ENCODE data around the gene LHPP.

The LHPP gene

GRCh38 chr10:124448696-124449169, 12.9 kb upstream of the LHPP start:
- Histone ChIP-seq H4K91ac (ENCODE audit: low read depth, low read length, poor library complexity) (no peak overlapping the region), H3K4me1 (ENCODE audit: control insufficient read depth in 2 of 2, insufficient read depth in 1 of 2, low read depth in 1 of 2, low read length in 2 of 2) (peaks cover 16 to 18% of the 10 kb centered on the region in 2 donors), H3K14ac (ENCODE audit: low read length) (no peak overlapping the region), H2BK120ac (ENCODE audit: low read depth, low read length) (no peak overlapping the region), H3K27ac (replicated peaks; ENCODE audit: low read length) (no peak overlapping the region), H3K9ac (ENCODE audit: low read depth, low read length, poor library complexity) (no peak overlapping the region), H3K79me1 (ENCODE audit: low read depth, low read length) (no peaks in the 10 kb centered on the region), H3K23ac (ENCODE audit: low read depth, low read length, poor library complexity) (no peak overlapping the region), H4K8ac (ENCODE audit: low read depth, low read length) (no peak overlapping the region), H2AFZ (ENCODE audit: low read length) (peak overlapping the region; percentile 80), H2AK5ac (ENCODE audit: low read depth, low read length) (no peak overlapping the region), H3K4me3 (ENCODE audit: low read length in 2 of 2) (no peak overlapping the region), H3K4me2 (ENCODE audit: insufficient read depth, low read length, poor library complexity, severe bottlenecking) (peak overlapping the region; percentile 97), H3K18ac (ENCODE audit: low read length) (no peak overlapping the region), H2BK5ac (ENCODE audit: low read length) (no peak overlapping the region), H2BK12ac (ENCODE audit: low read length) (no peak overlapping the region), H3K9me3 (replicated peaks in 1 of 2; ENCODE audit: control insufficient read depth in 2 of 2, insufficient read depth in 1 of 2, low read depth in 1 of 2, low read length in 2 of 2) (no peaks in the 10 kb centered on the region), H3K4ac (ENCODE audit: low read length) (no peak overlapping the region), H3K27me3 (ENCODE audit: control insufficient read depth in 3 of 3, insufficient read depth in 3 of 3, low read depth in 1 of 3, low read length in 3 of 3) (peaks cover 27 to 95% (median 59%) of the 10 kb centered on the region in 3 experiments), H2BK15ac (ENCODE audit: low read length) (no peak overlapping the region), H3K36me3 (replicated peaks in 1 of 2; ENCODE audit: control insufficient read depth in 2 of 2, insufficient read depth in 2 of 2, low read length in 2 of 2) (no peaks in the 10 kb centered on the region)
- no CpG with 5 or more reads among the region's 26 CpGs for WGBS, 2 donors (ENCODE audit: extremely low coverage in 2 of 2, insufficient read length in 2 of 2, insufficient replicate concordance in 1 of 2)
- no peak for DNase-seq (ENCODE audit: low spot score)

GRCh38 chr10:124449170-124450011, 12.2 kb upstream of the LHPP start:
- no CpG with 5 or more reads among the region's 59 CpGs for WGBS, 2 donors (ENCODE audit: extremely low coverage in 2 of 2, insufficient read length in 2 of 2, insufficient replicate concordance in 1 of 2)
- no peaks in the 10 kb centered on the region for H3K36me3 ChIP-seq (replicated peaks in 1 of 2; ENCODE audit: control insufficient read depth in 2 of 2, insufficient read depth in 2 of 2, low read length in 2 of 2)
- H2BK12ac ChIP-seq (ENCODE audit: low read length) = no peak overlapping the region
- H3K4me3 ChIP-seq (ENCODE audit: low read length in 2 of 2) = peak overlapping the region; percentile 30 to 73
- H3K18ac ChIP-seq (ENCODE audit: low read length) = peak overlapping the region; percentile 78
- H3K23ac ChIP-seq (ENCODE audit: low read depth, low read length, poor library complexity) = peak overlapping the region; percentile 63
- peaks cover 27 to 95% (median 59%) of the 10 kb centered on the region in 3 experiments for H3K27me3 ChIP-seq (ENCODE audit: control insufficient read depth in 3 of 3, insufficient read depth in 3 of 3, low read depth in 1 of 3, low read length in 3 of 3)
- H3K9me3 ChIP-seq (replicated peaks in 1 of 2; ENCODE audit: control insufficient read depth in 2 of 2, insufficient read depth in 1 of 2, low read depth in 1 of 2, low read length in 2 of 2) = no peaks in the 10 kb centered on the region
- DNase-seq (ENCODE audit: low spot score) = no peak
- no peak overlapping the region for H2BK5ac ChIP-seq (ENCODE audit: low read length)
- H3K4ac ChIP-seq (ENCODE audit: low read length) = no peak overlapping the region
- peak overlapping the region; percentile 97 for H3K4me2 ChIP-seq (ENCODE audit: insufficient read depth, low read length, poor library complexity, severe bottlenecking)
- peak overlapping the region; percentile 80 for H2AFZ ChIP-seq (ENCODE audit: low read length)
- H4K8ac ChIP-seq (ENCODE audit: low read depth, low read length) = no peak overlapping the region
- H3K4me1 ChIP-seq (ENCODE audit: control insufficient read depth in 2 of 2, insufficient read depth in 1 of 2, low read depth in 1 of 2, low read length in 2 of 2) = peaks cover 16 to 18% of the 10 kb centered on the region in 2 donors
- no peak overlapping the region for H3K27ac ChIP-seq (replicated peaks; ENCODE audit: low read length)
- no peak overlapping the region for H2BK120ac ChIP-seq (ENCODE audit: low read depth, low read length)
- peak overlapping the region; percentile 91 for H2BK15ac ChIP-seq (ENCODE audit: low read length)
- H4K91ac ChIP-seq (ENCODE audit: low read depth, low read length, poor library complexity) = no peak overlapping the region
- peak overlapping the region; percentile 63 for H3K9ac ChIP-seq (ENCODE audit: low read depth, low read length, poor library complexity)
- no peak overlapping the region for H3K14ac ChIP-seq (ENCODE audit: low read length)
- no peaks in the 10 kb centered on the region for H3K79me1 ChIP-seq (ENCODE audit: low read depth, low read length)
- peak overlapping the region; percentile 22 for H2AK5ac ChIP-seq (ENCODE audit: low read depth, low read length)

DNA sequence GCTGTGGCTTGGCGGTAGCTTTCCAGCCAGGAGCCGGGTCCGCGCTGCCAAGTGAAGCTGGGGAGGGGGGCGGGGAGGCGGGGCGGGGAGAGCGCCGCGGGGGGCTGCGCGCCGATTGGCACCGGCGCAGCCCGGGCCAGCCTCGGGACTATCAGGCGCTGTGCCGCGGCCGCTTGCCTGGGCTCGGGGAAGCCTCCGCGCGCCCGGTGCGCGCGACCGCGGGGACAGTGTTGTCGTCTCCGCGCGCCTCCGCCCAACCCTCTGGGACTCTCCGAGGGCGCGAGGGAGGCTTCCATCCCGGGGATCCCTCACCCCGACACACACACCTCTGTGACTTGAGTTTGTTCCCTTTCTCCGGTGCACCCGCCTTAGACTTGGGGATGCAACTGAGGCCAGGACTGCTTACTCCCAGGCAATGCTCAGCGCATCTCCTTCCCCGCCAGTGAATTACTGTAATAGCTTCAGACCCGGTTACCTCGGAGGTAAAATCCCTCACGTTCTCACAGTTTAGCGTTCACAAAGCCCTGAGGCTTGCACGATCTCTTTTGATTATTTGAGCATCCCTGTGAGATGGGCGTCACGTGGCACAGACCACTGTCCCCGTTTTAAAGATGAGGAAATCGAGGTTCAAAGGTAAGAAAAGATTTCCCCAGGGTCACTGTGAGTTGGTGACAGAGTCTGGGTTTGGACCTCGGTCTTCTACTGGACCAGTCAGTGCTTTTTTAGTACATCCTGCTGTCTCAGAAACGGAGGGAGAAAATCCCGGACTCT, 11.4 kb upstream of the LHPP start, which contains the start of gene NKX1-2:
Gene NKX1-2 (minus strand): TSS at position 24 of the 771 bp plus-strand sequence. CDS start 92 bp downstream, outside the sequence.
- Histone ChIP-seq H3K27me3 (ENCODE audit: control insufficient read depth in 3 of 3, insufficient read depth in 3 of 3, low read depth in 1 of 3, low read length in 3 of 3) (peaks cover 27 to 94% (median 58%) of the 10 kb centered on the region in 3 experiments), H2BK12ac (ENCODE audit: low read length) (no peak within 1 kb of the TSS), H3K4ac (ENCODE audit: low read length) (no peak within 1 kb of the TSS), H3K36me3 (replicated peaks in 1 of 2; ENCODE audit: control insufficient read depth in 2 of 2, insufficient read depth in 2 of 2, low read length in 2 of 2) (no peaks in the 10 kb centered on the region), H2BK15ac (ENCODE audit: low read length) (peak within 1 kb of the TSS; percentile 91), H3K79me1 (ENCODE audit: low read depth, low read length) (no peaks in the 10 kb centered on the region), H3K4me3 (ENCODE audit: low read length in 2 of 2) (peak within 1 kb of the TSS; percentile 30 to 73), H3K27ac (replicated peaks; ENCODE audit: low read length) (no peak within 1 kb of the TSS), H3K14ac (ENCODE audit: low read length) (no peak within 1 kb of the TSS), H3K4me1 (ENCODE audit: control insufficient read depth in 2 of 2, insufficient read depth in 1 of 2, low read depth in 1 of 2, low read length in 2 of 2) (peaks cover 16 to 18% of the 10 kb centered on the region in 2 donors), H3K9ac (ENCODE audit: low read depth, low read length, poor library complexity) (peak within 1 kb of the TSS; percentile 63), H4K91ac (ENCODE audit: low read depth, low read length, poor library complexity) (no peak within 1 kb of the TSS), H2AFZ (ENCODE audit: low read length) (peak within 1 kb of the TSS; percentile 80), H4K8ac (ENCODE audit: low read depth, low read length) (no peak within 1 kb of the TSS), H3K9me3 (replicated peaks in 1 of 2; ENCODE audit: control insufficient read depth in 2 of 2, insufficient read depth in 1 of 2, low read depth in 1 of 2, low read length in 2 of 2) (no peaks in the 10 kb centered on the region), H2BK120ac (ENCODE audit: low read depth, low read length) (no peak within 1 kb of the TSS), H2AK5ac (ENCODE audit: low read depth, low read length) (peak within 1 kb of the TSS; percentile 22), H3K4me2 (ENCODE audit: insufficient read depth, low read length, poor library complexity, severe bottlenecking) (peak within 1 kb of the TSS; percentile 97), H3K18ac (ENCODE audit: low read length) (peak within 1 kb of the TSS; percentile 78), H3K23ac (ENCODE audit: low read depth, low read length, poor library complexity) (peak within 1 kb of the TSS; percentile 63), H2BK5ac (ENCODE audit: low read length) (no peak within 1 kb of the TSS)
- WGBS, 2 donors (ENCODE audit: extremely low coverage in 2 of 2, insufficient read length in 2 of 2, insufficient replicate concordance in 1 of 2) = no CpG with 5 or more reads among the region's 57 CpGs
- peak; percentile 63 for DNase-seq (ENCODE audit: low spot score)

- DNase-seq (ENCODE audit: low spot score) = no peak
- no peak overlapping the region for H2BK12ac ChIP-seq (ENCODE audit: low read length)
- no peak overlapping the region for H3K14ac ChIP-seq (ENCODE audit: low read length)
- H4K91ac ChIP-seq (ENCODE audit: low read depth, low read length, poor library complexity) = no peak overlapping the region
- H2BK15ac ChIP-seq (ENCODE audit: low read length) = no peak overlapping the region
- H3K27me3 ChIP-seq (ENCODE audit: control insufficient read depth in 3 of 3, insufficient read depth in 3 of 3, low read depth in 1 of 3, low read length in 3 of 3) = peaks cover 27 to 93% (median 56%) of the 10 kb centered on the region in 3 experiments
- H3K79me1 ChIP-seq (ENCODE audit: low read depth, low read length) = no peaks in the 10 kb centered on the region
- H2BK5ac ChIP-seq (ENCODE audit: low read length) = no peak overlapping the region
- no peak overlapping the region for H3K9ac ChIP-seq (ENCODE audit: low read depth, low read length, poor library complexity)
- no peak overlapping the region for H3K4me3 ChIP-seq (ENCODE audit: low read length in 2 of 2)
- H3K36me3 ChIP-seq (replicated peaks in 1 of 2; ENCODE audit: control insufficient read depth in 2 of 2, insufficient read depth in 2 of 2, low read length in 2 of 2) = no peaks in the 10 kb centered on the region
- no peak overlapping the region for H3K18ac ChIP-seq (ENCODE audit: low read length)
- H2AFZ ChIP-seq (ENCODE audit: low read length) = no peak overlapping the region
- no peak overlapping the region for H2AK5ac ChIP-seq (ENCODE audit: low read depth, low read length)
- peaks cover 16 to 18% of the 10 kb centered on the region in 2 donors for H3K4me1 ChIP-seq (ENCODE audit: control insufficient read depth in 2 of 2, insufficient read depth in 1 of 2, low read depth in 1 of 2, low read length in 2 of 2)
- peak overlapping the region; percentile 97 for H3K4me2 ChIP-seq (ENCODE audit: insufficient read depth, low read length, poor library complexity, severe bottlenecking)
- H3K27ac ChIP-seq (replicated peaks; ENCODE audit: low read length) = no peak overlapping the region
- no CpG with 5 or more reads among the region's 5 CpGs for WGBS, 2 donors (ENCODE audit: extremely low coverage in 2 of 2, insufficient read length in 2 of 2, insufficient replicate concordance in 1 of 2)
- H4K8ac ChIP-seq (ENCODE audit: low read depth, low read length) = no peak overlapping the region
- H2BK120ac ChIP-seq (ENCODE audit: low read depth, low read length) = no peak overlapping the region
- H3K4ac ChIP-seq (ENCODE audit: low read length) = no peak overlapping the region
- no peak overlapping the region for H3K23ac ChIP-seq (ENCODE audit: low read depth, low read length, poor library complexity)
- H3K9me3 ChIP-seq (replicated peaks in 1 of 2; ENCODE audit: control insufficient read depth in 2 of 2, insufficient read depth in 1 of 2, low read depth in 1 of 2, low read length in 2 of 2) = no peaks in the 10 kb centered on the region
Observed at GRCh38 chr10:124450783-124451057, 10.9 kb upstream of the LHPP start.

All from neuronal stem cell (in vitro differentiated cells).